Adipose tissue (tissue), 3 donors: ENCODE results near the gene FBXO8. TPM values are rescaled to one million over a fixed set of nuclear protein-coding genes. Genes with fewer than 3 reads are reported as not detected.

Experiments used
- H3K27ac ChIP-seq: one replicate; pipeline ENCODE4 v1.5.1; 2013; ENCODE audit warnings: low read depth, low read length
- WGBS, 3 donors: extraction: QIAGEN DNeasy Blood & Tissue Kit; methylation state at CpG; one replicate each; pipeline ENCODE4 v1.1.7; 2013; 5-methylcytosine and 5-hydroxymethylcytosine counted together
- polyA plus RNA-seq, 3 donors: library from polyadenylated mRNA; stranded (reverse); fragments of 200-250 nt; gene quantifications; one replicate each; pipeline ENCODE4 v1.2.3, GENCODE V29; 2013
- donor health status: healthy with polysubstance abuse.
- donor health status: Bipolar disorder and iron deficiency.
- donor health status: healthy.

FBXO8 gene
- polyA plus RNA-seq, 3 donors: 10.7 to 30.7 (median 16.2) TPM

GRCh38 chr4:174259580-174259979 lies 23.9 kb downstream of the FBXO8 start:
- no peak overlapping the region for H3K27ac ChIP-seq

GRCh38 chr4:174256277-174256713 lies 27.2 kb downstream of the FBXO8 start:
- H3K27ac ChIP-seq: no peak overlapping the region
- WGBS, 3 donors: 68 to 88% (median 79%) methylated on average over 1 of the region's 1 CpG

GRCh38 chr4:174255786-174256185 lies 27.7 kb downstream of the FBXO8 start:
- no peak overlapping the region for H3K27ac ChIP-seq
- WGBS, 3 donors: 76 to 77% (median 77%) methylated on average over 5 of the region's 5 CpGs

- H3K27ac ChIP-seq: no peak overlapping the region
- 46 to 96% (median 95%) methylated on average over 1 of the region's 1 CpG for WGBS, 3 donors
Measured at GRCh38 chr4:174255374-174255773, 28.1 kb downstream of the FBXO8 start.

- WGBS, 3 donors: 80 to 87% (median 85%) methylated on average over 1 of the region's 1 CpG
- no peak overlapping the region for H3K27ac ChIP-seq
Measured at GRCh38 chr4:174254613-174255012, 28.9 kb downstream of the FBXO8 start.

GRCh38 chr4:174252412-174252811 lies 31.1 kb downstream of the FBXO8 start:
- no peak overlapping the region for H3K27ac ChIP-seq
- WGBS, 3 donors: 66 to 93% (median 92%) methylated on average over 2 of the region's 2 CpGs

- H3K27ac ChIP-seq: no peak overlapping the region
- WGBS, 3 donors: 26 to 85% (median 81%) methylated on average over 1 of the region's 1 CpG
Measured at GRCh38 chr4:174248407-174248806, 35.1 kb downstream of the FBXO8 start.

- no peak overlapping the region for H3K27ac ChIP-seq
- WGBS, 3 donors: 96 to 100% (median 100%) methylated on average over 1 of the region's 1 CpG
Measured at GRCh38 chr4:174245714-174246113, 37.8 kb downstream of the FBXO8 start.

GRCh38 chr4:174244441-174244840 lies 39.0 kb downstream of the FBXO8 start:
- WGBS, 3 donors: 36 to 91% (median 83%) methylated on average over 1 of the region's 1 CpG
- H3K27ac ChIP-seq: no peak overlapping the region

GRCh38 chr4:174241162-174241561 lies 42.3 kb downstream of the FBXO8 start:
- no peak overlapping the region for H3K27ac ChIP-seq
- 83 to 90% (median 88%) methylated on average over 3 of the region's 3 CpGs for WGBS, 3 donors

- WGBS, 3 donors: 76 to 84% (median 82%) methylated on average over 3 of the region's 3 CpGs
- no peak overlapping the region for H3K27ac ChIP-seq
Measured at GRCh38 chr4:174236359-174236758, 47.1 kb downstream of the FBXO8 start.

- WGBS, 3 donors: 82 to 94% (median 94%) methylated on average over 4 of the region's 4 CpGs
Measured at GRCh38 chr4:174230680-174231079, 52.8 kb downstream of the FBXO8 start.

GRCh38 chr4:174230148-174230547 lies 53.3 kb downstream of the FBXO8 start:
- H3K27ac ChIP-seq: no peak overlapping the region

More at GRCh38 chr4:174230680-174231079, 52.8 kb downstream of the FBXO8 start:
- H3K27ac ChIP-seq: no peak overlapping the region

GRCh38 chr4:174228988-174229387 lies 54.5 kb downstream of the FBXO8 start:
- 30 to 70% (median 66%) methylated on average over 2 of the region's 2 CpGs for WGBS, 3 donors

GRCh38 chr4:174225349-174226049 lies 58.0 kb downstream of the FBXO8 start:
- WGBS, 3 donors: 58 to 70% (median 65%) methylated on average over 9 of the region's 9 CpGs
- H3K27ac ChIP-seq: no peak overlapping the region

More at GRCh38 chr4:174228988-174229387, 54.5 kb downstream of the FBXO8 start:
- no peak overlapping the region for H3K27ac ChIP-seq

GRCh38 chr4:174224550-174224949 lies 58.9 kb downstream of the FBXO8 start:
- 69 to 71% (median 70%) methylated on average over 1 of the region's 1 CpG for WGBS, 3 donors

GRCh38 chr4:174222266-174222872 lies 61.1 kb downstream of the FBXO8 start:
- 35 to 52% (median 48%) methylated on average over 4 of the region's 4 CpGs for WGBS, 3 donors
- H3K27ac ChIP-seq: no peak overlapping the region

More at GRCh38 chr4:174224550-174224949, 58.9 kb downstream of the FBXO8 start:
- H3K27ac ChIP-seq: no peak overlapping the region

- no peak overlapping the region for H3K27ac ChIP-seq
- WGBS, 3 donors: 15 to 21% (median 19%) methylated on average over 26 of the region's 26 CpGs
Measured at GRCh38 chr4:174218127-174218790, 65.2 kb downstream of the FBXO8 start.

GRCh38 chr4:174217273-174218126 lies 66.0 kb downstream of the FBXO8 start:
- WGBS, 3 donors: 4 to 5% (median 4%) methylated on average over 41 of the region's 41 CpGs
- no peak overlapping the region for H3K27ac ChIP-seq
